AG04449 (cell line): ENCODE measurements around the gene TOMM70.

Experiments
- CTCF ChIA-PET: fragments of 350-600 bp; formaldehyde crosslinking; extraction: SDS; loops from one replicate; lab custom pipeline; 2021; ENCODE audit warnings: antibody characterized with exemption; lab: Yijun Ruan, JAX
- POLR2A ChIA-PET: fragments of 400-600, 350-600 bp; formaldehyde crosslinking; extraction: SDS; loops from one replicate; lab custom pipeline; 2020; ENCODE audit warnings: antibody characterized with exemption, inconsistent platforms; lab: Yijun Ruan, JAX
- DNase-seq: peaks from one replicate; pipeline ENCODE4 v3.0.0-alpha.2; 2010; ENCODE audit warnings: low read depth, low spot score
- H3K4me3 ChIP-seq: 2 replicates; pipeline ENCODE4 v1.5.1; 2011; ENCODE audit warnings: low read depth, mild to moderate bottlenecking, control low read depth, low read length
- CTCF ChIP-seq: IDR thresholded peaks from one replicate; pipeline ENCODE4 v1.5.1; 2011; ENCODE audit warnings: mild to moderate bottlenecking, moderate library complexity, low read length, control low read depth, inconsistent platforms; ENCODE audit not compliant: insufficient read depth; ENCODE audit errors: missing control alignments

Gene TOMM70

GRCh38 chr3:100401674-100402041 is 769 bp upstream of the TOMM70 start:
- no peak for TF ChIP-seq CTCF
- POLR2A ChIA-PET, result interaction anchor here (0.5 to 1.5 kb wide), 8 partner anchors 26 to 132 kb away, joined by 3 to 5 read pairs (median 3); partner anchors contain the start of genes NIT2 and TMEM45A
- DNase-seq, result no peak
- H3K4me3 ChIP-seq, result peak overlapping the region; percentile 84
- CTCF ChIA-PET, result interaction anchor here (0.9 to 2.0 kb wide), 7 partner anchors 11 to 211 kb away, joined by 3 to 6 read pairs (median 4); partner anchors contain the start of gene NIT2

DNA sequence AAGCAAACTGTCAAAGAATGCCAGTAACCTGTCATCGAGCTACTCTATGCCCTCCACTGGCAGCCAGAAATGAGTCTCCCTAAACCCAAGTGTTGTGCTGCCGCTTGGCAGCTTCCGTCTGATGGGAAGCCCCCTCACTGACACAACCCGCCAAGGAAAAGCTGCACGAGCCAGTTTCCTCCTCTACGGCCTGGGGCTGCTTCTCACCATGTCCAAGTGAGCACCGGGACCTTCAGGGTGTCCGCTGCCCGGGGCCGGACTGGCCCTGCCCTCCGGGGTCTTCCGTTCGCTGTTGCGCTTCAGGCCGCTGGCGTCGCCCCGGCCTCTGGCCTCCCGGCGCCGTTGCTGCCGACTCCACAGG is 490 bp downstream of the TOMM70 start:
- CTCF ChIA-PET, result interaction anchor here (1.1 kb wide), 1 partner anchor 180 kb away, joined by 3 read pairs; no protein-coding TSS in a partner anchor
- TF ChIP-seq CTCF, result no peak

GRCh38 chr3:100399341-100400071 is 1.4 kb downstream of the TOMM70 start:
- peak overlapping the region; percentile 84 for H3K4me3 ChIP-seq
- no peak for DNase-seq
- no peak for TF ChIP-seq CTCF
- CTCF ChIA-PET, result no interaction called here
- POLR2A ChIA-PET, result no interaction called here

More for the DNA sequence above, 490 bp downstream of the TOMM70 start:
- DNase-seq, result no peak
- POLR2A ChIA-PET, result interaction anchor here (1.2 kb wide), 1 partner anchor 27 kb away, joined by 5 read pairs; no protein-coding TSS in a partner anchor
- H3K4me3 ChIP-seq, result peak overlapping the region; percentile 84

DNA sequence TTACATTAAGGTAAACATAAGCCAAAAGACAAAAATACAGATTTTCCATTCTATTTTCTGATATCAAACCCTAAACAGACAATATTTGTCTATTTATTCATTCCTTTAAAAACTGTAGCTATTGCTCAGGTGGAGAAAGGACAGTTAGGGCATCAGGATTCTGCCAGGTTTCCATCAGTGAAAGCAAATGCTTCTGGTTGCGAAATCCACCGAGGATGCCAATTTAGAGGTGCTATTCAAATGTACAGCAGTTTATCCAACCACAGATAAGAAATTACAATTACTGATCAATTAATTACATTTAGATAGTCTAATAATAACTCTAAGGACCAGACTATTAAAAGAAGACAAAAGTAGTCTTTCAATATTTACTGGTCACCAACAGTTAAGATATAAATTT is 3.9 kb downstream of the TOMM70 start:
- no peak for DNase-seq
- no peak for TF ChIP-seq CTCF
- no peak overlapping the region for H3K4me3 ChIP-seq
- CTCF ChIA-PET, result no interaction called here
- POLR2A ChIA-PET, result no interaction called here

GRCh38 chr3:100395679-100396431 is 5.0 kb downstream of the TOMM70 start:
- no peak for TF ChIP-seq CTCF
- CTCF ChIA-PET, result no interaction called here
- POLR2A ChIA-PET, result no interaction called here
- H3K4me3 ChIP-seq, result no peak overlapping the region
- no peak for DNase-seq

DNA sequence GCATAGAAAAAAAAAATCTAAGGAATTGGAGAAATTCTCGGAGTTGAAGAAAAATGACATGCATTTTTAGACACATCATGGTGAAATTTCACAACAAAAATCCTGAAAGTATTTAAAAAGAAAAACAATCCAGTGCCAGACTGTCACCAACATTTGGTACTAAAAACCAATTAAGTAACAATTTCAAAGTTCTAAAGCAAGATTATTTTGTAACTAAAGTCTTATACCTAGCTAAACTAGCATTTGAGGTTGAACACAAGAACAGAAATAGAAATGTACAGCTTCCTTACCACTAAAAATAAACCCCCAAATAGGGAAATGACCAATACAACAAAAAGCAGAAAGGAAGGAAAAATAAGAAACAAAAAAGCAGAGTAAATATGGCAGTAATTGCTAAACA is 11.9 kb downstream of the TOMM70 start:
- H3K4me3 ChIP-seq, result no peak overlapping the region
- POLR2A ChIA-PET, result no interaction called here
- no peak for TF ChIP-seq CTCF
- no peak for DNase-seq
- CTCF ChIA-PET, result no interaction called here
